Stimulated activated CD4-positive, alpha-beta T cell treated with anti-CD3 and anti-CD28 coated beads, Interleukin-4, amount 100 ng/mL, for 1 hour (primary cell): ENCODE measurements around the gene MME.
"Not testable (repeated sequence)": the region's sequence is repeated elsewhere in the genome, so short reads cannot be mapped to it uniquely, and the experiment has no call there.

Source experiments
- DNase-seq: peaks from one replicate; pipeline ENCODE4 v3.0.0-alpha.2; 2020

The MME gene

GRCh38 chr3:155194973-155195957 is 115.1 kb downstream of the MME start:
- no peak for DNase-seq

GRCh38 chr3:155196131-155197021 is 116.3 kb downstream of the MME start:
- DNase-seq = no peak

GRCh38 chr3:155197786-155198185 is 117.7 kb downstream of the MME start:
- DNase-seq = no peak

- no peak for DNase-seq
These were observed 122.5 kb downstream of the MME start for GRCh38 chr3:155202626-155203025.

GRCh38 chr3:155204851-155205250 is 124.7 kb downstream of the MME start:
- DNase-seq = no peak

GRCh38 chr3:155208183-155208800 is 128.2 kb downstream of the MME start:
- no peak for DNase-seq

- no peak for DNase-seq
These were observed 130.6 kb downstream of the MME start for GRCh38 chr3:155210736-155211135.

GRCh38 chr3:155211266-155211665 is 131.1 kb downstream of the MME start:
- no peak for DNase-seq

- DNase-seq = no peak
These were observed 131.8 kb downstream of the MME start for GRCh38 chr3:155211940-155212339.

GRCh38 chr3:155216007-155216406 is 135.9 kb downstream of the MME start:
- not testable (repeated sequence) for DNase-seq

- no peak for DNase-seq
These were observed 137.5 kb downstream of the MME start for GRCh38 chr3:155217591-155217990.

GRCh38 chr3:155218462-155218861 is 138.3 kb downstream of the MME start:
- DNase-seq = no peak

- DNase-seq = no peak
These were observed 139.0 kb downstream of the MME start for GRCh38 chr3:155219106-155219505.

- no peak for DNase-seq
These were observed 145.3 kb downstream of the MME start for GRCh38 chr3:155225417-155225816.

- no peak for DNase-seq
These were observed 147.0 kb downstream of the MME start for GRCh38 chr3:155227141-155227540.

GRCh38 chr3:155228676-155229075 is 148.6 kb downstream of the MME start:
- no peak for DNase-seq

GRCh38 chr3:155229086-155229485 is 149.0 kb downstream of the MME start:
- DNase-seq = no peak

- no peak for DNase-seq
These were observed 150.3 kb downstream of the MME start for GRCh38 chr3:155230382-155230781.

GRCh38 chr3:155231792-155232191 is 151.7 kb downstream of the MME start:
- no peak for DNase-seq

- no peak for DNase-seq
These were observed 152.5 kb downstream of the MME start for GRCh38 chr3:155232605-155233004.

GRCh38 chr3:155233213-155233612 is 153.1 kb downstream of the MME start:
- no peak for DNase-seq
